A673 (cell line): ENCODE data around the gene ADRA1B. TPM values are rescaled to one million over a fixed set of nuclear protein-coding genes. Genes with fewer than 3 reads are reported as not detected.
A peak's percentile ranks its signal among the peaks of the same experiment; 100 is the strongest.
"Not testable (repeated sequence)": the region's sequence is repeated elsewhere in the genome, so short reads cannot be mapped to it uniquely, and the experiment has no call there.

ENCODE experiments used
- BruUV-seq: library from RNA; stranded (reverse); fragments of 400-500 nt; replicated peaks from 2 replicates; lab custom pipeline; 2021; lab: Mats Ljungman, UMichigan
- CTCF ChIA-PET: fragments of 300-600 bp; sonication (Branson Sonifier 250); formaldehyde crosslinking; loops from one replicate; lab custom pipeline; 2022; ENCODE audit warnings: antibody characterized with exemption; lab: Charles Lee
- POLR2A ChIA-PET: fragments of 300-600 bp; sonication (Branson Sonifier 250); formaldehyde crosslinking; loops from one replicate; lab custom pipeline; 2022; ENCODE audit warnings: antibody characterized with exemption; ENCODE audit not compliant: low non-redundant PET; lab: Charles Lee
- DNase-seq: peaks from one replicate; pipeline ENCODE4 v3.0.0-alpha.2; 2015; ENCODE audit warnings: low spot score
- H3K27ac ChIP-seq: fragments of 200-600 bp; sonication (generic); 2 replicates; pipeline ENCODE4 v1.5.1; 2016; ENCODE audit warnings: mixed run types, low read depth, mild to moderate bottlenecking, mixed read lengths, antibody characterized with exemption, low read length; ENCODE audit not compliant: poor library complexity, severe bottlenecking
- H3K27me3 ChIP-seq: fragments of 200-600 bp; sonication (generic); replicated peaks from 2 replicates; pipeline ENCODE4 v1.6.1; 2017; ENCODE audit warnings: mixed run types, low read depth, mild to moderate bottlenecking, mixed read lengths, antibody characterized with exemption, low read length; ENCODE audit not compliant: insufficient read depth, poor library complexity
- H3K36me3 ChIP-seq: fragments of 200-600 bp; sonication (generic); 2 replicates; pipeline ENCODE4 v1.6.1; 2016; ENCODE audit warnings: mixed run types, mild to moderate bottlenecking, mixed read lengths, antibody characterized with exemption, low read length; ENCODE audit not compliant: insufficient read depth, poor library complexity, severe bottlenecking
- H3K4me1 ChIP-seq: fragments of 200-600 bp; sonication (generic); 2 replicates; pipeline ENCODE4 v1.6.1; 2017; ENCODE audit warnings: mixed run types, mild to moderate bottlenecking, mixed read lengths, antibody characterized with exemption, low read length; ENCODE audit not compliant: insufficient read depth, poor library complexity, severe bottlenecking
- H3K4me3 ChIP-seq: fragments of 200-600 bp; sonication (generic); 2 replicates; pipeline ENCODE4 v1.5.1; 2016; ENCODE audit warnings: low read depth, mixed run types, mild to moderate bottlenecking, mixed read lengths, low read length; ENCODE audit not compliant: poor library complexity, severe bottlenecking
- H3K9me3 ChIP-seq: fragments of 200-600 bp; sonication (generic); 2 replicates; pipeline ENCODE4 v1.6.1; 2016; ENCODE audit warnings: mixed run types, low read depth, mild to moderate bottlenecking, mixed read lengths, antibody characterized with exemption, low read length; ENCODE audit not compliant: poor library complexity, severe bottlenecking
- CTCF ChIP-seq: fragments of 300-800, 200-600 bp; sonication (generic); conservative IDR thresholded peaks from 2 replicates; pipeline ENCODE4 v1.5.1; 2017; ENCODE audit warnings: low read depth, mild to moderate bottlenecking, antibody characterized with exemption, low read length, moderate library complexity, mixed read lengths
- EZH2 ChIP-seq: fragments of 200-600 bp; sonication (generic); IDR thresholded peaks from 2 replicates; pipeline ENCODE4 v1.6.1; 2017; ENCODE audit warnings: borderline replicate concordance, low read depth, mild to moderate bottlenecking, mixed read lengths, antibody characterized with exemption, low read length; ENCODE audit not compliant: poor library complexity, severe bottlenecking
- intact Hi-C: fragments of 100-400 bp; cut with micrococcal nuclease; formaldehyde crosslinking; loops from one replicate; pipeline ENCODE4 v1.10.0; 2022; ENCODE audit not compliant: unreplicated experiment
- total RNA-seq: library from RNA; stranded (reverse); gene quantifications from 2 replicates; pipeline ENCODE4 v1.2.3, GENCODE V29; 2021

Gene ADRA1B
- total RNA-seq, 1 experiment from 2014 or later: not detected

- intact Hi-C loops: loop anchor here (10.0 kb wide), 1 partner anchor 630 kb away; the partner anchor contains the start of gene IL12B
- peak; percentile 62 for DNase-seq
- Histone ChIP-seq H3K27me3 (peaks cover 7% of the 10 kb centered on the region), H3K27ac (no peak overlapping the region), H3K9me3 (no peaks in the 10 kb centered on the region), H3K36me3 (no peaks in the 10 kb centered on the region), H3K4me3 (no peak overlapping the region), H3K4me1 (no peaks in the 10 kb centered on the region)
- ChIA-PET CTCF (no interaction called here), POLR2A (no interaction called here)
- TF ChIP-seq CTCF: peak; percentile 61
- no peak for TF ChIP-seq EZH2
- no TSS peak for BruUV-seq
Observed at GRCh38 chr5:159965031-159965837, 49.0 kb downstream of the ADRA1B start.

GRCh38 chr5:159965838-159966128 is 49.5 kb downstream of the ADRA1B start:
- H3K36me3 ChIP-seq, H3K4me1 ChIP-seq, BruUV-seq, CTCF ChIA-PET, DNase-seq, H3K27ac ChIP-seq, POLR2A ChIA-PET, H3K9me3 ChIP-seq, H3K4me3 ChIP-seq: not testable (repeated sequence)
- peaks cover 12% of the 10 kb centered on the region for H3K27me3 ChIP-seq
- intact Hi-C loops: loop anchor here (10.0 kb wide), 1 partner anchor 631 kb away; the partner anchor contains the start of gene IL12B

- CTCF ChIA-PET: no interaction called here
Observed at GRCh38 chr5:159969966-159970365, 53.7 kb downstream of the ADRA1B start.

More at GRCh38 chr5:159969966-159970365, 53.7 kb downstream of the ADRA1B start:
- DNase-seq: no peak
- no peak overlapping the region for H3K4me3 ChIP-seq
- no peak overlapping the region for H3K27ac ChIP-seq
- H3K9me3 ChIP-seq: no peaks in the 10 kb centered on the region
- POLR2A ChIA-PET: no interaction called here
- intact Hi-C loops: loop anchor here (10.0 kb wide), 1 partner anchor 635 kb away; the partner anchor contains the start of gene IL12B
- no TSS peak for BruUV-seq
- no peaks in the 10 kb centered on the region for H3K36me3 ChIP-seq
- TF ChIP-seq CTCF (no peak), EZH2 (no peak)
- H3K27me3 ChIP-seq: peaks cover 45% of the 10 kb centered on the region
- no peaks in the 10 kb centered on the region for H3K4me1 ChIP-seq
